GM12875 (cell line): Measurements from ENCODE around the gene HOXA4.

Source experiments
- H3K4me3 ChIP-seq: one replicate; pipeline ENCODE4 v1.5.1; 2011; ENCODE audit warnings: low read depth, low read length, control low read depth
- TF ChIP-seq, protein P1 (sequence below): IDR thresholded peaks from 2 replicates; pipeline ENCODE4 v1.5.1; 2011; ENCODE audit warnings: low read depth, mild to moderate bottlenecking, control low read depth, inconsistent platforms, low read length, moderate library complexity, borderline replicate concordance; ENCODE audit not compliant: insufficient read depth

Gene HOXA4

GRCh38 chr7:27143023-27143949, 12.7 kb upstream of the HOXA4 start, which contains the start of gene HOXA5:
TSS of gene HOXA5 (minus strand) at chr7:27143681. CDS start at chr7:27143607, 74 bp downstream.
- TF ChIP-seq, protein P1, sequence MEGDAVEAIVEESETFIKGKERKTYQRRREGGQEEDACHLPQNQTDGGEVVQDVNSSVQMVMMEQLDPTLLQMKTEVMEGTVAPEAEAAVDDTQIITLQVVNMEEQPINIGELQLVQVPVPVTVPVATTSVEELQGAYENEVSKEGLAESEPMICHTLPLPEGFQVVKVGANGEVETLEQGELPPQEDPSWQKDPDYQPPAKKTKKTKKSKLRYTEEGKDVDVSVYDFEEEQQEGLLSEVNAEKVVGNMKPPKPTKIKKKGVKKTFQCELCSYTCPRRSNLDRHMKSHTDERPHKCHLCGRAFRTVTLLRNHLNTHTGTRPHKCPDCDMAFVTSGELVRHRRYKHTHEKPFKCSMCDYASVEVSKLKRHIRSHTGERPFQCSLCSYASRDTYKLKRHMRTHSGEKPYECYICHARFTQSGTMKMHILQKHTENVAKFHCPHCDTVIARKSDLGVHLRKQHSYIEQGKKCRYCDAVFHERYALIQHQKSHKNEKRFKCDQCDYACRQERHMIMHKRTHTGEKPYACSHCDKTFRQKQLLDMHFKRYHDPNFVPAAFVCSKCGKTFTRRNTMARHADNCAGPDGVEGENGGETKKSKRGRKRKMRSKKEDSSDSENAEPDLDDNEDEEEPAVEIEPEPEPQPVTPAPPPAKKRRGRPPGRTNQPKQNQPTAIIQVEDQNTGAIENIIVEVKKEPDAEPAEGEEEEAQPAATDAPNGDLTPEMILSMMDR, result no peak
- no peak within 1 kb of the TSS for H3K4me3 ChIP-seq

- TF ChIP-seq, protein P1, result no peak
- no peak overlapping the region for H3K4me3 ChIP-seq
These were observed 12.0 kb upstream of the HOXA4 start for GRCh38 chr7:27142580-27143022.

DNA sequence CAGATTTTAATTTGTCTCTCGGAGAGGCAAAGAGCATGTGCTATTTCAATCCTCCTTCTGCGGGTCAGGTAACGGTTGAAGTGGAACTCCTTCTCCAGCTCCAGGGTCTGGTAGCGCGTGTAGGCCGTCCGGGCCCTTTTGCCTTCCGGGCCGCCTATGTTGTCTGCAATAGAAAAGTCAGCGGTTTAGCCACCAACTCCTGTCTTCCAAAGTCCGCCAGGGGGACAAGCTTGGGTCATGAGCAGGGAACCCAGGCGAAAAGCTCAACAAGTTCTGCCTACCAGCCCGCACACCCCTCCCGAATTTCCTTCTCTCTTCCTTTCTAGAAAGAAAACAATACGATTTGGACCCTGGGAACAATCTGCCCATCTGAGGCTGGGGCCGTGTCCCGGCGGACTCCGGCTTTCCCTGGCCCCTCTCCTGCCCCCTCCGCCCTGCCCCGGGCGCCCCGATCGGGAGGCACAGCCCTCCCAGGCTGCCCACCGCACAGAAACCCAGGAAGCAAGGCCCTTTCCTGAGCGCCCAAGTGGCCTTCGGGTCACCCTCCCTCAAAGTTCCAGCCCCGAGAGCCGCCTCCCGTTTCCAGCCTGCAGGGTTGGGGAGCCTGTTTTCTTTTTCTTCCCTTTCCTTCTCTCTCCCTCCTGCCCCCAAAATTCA, 11.5 kb upstream of the HOXA4 start:
- TF ChIP-seq, protein P1, result no peak
- no peak overlapping the region for H3K4me3 ChIP-seq

DNA sequence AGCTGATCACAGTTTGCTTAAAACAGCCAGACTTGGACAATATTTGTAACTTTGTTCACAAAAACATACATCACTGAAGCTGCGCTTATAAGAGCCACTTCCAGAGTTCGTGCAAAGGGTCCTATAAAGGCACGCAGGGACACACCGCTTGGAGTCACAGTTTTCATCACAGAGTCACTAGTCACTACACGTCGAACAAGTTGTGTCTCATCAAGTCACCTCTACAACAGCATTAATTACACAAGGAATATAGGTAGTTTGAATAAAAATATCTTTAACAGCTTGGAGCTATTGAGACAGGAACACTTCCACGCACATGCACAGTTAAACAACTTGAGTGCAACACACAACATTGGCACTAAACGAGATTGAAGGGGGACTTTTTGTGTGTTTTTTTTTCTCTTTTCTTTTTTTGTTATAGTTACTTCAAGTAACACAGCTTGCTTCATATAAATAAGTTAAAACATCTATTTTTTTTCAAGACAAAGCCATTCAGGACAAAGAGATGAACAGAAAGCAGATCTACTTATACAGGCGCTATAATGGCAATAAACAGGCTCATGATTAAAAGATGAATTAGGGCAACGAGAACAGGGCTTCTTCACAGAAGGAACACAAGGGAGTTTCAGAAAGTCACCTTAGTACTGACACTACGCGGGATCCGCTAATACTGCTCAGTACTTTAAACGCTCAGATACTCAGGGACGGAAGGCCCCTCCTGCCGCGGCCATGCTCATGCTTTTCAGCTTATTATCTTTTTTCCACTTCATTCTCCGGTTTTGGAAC, 10.8 kb upstream of the HOXA4 start:
- TF ChIP-seq, protein P1, result no peak
- H3K4me3 ChIP-seq, result no peak overlapping the region

- H3K4me3 ChIP-seq, result no peak overlapping the region
- TF ChIP-seq, protein P1, result no peak
These were observed 9.7 kb upstream of the HOXA4 start for GRCh38 chr7:27140126-27140857.

DNA sequence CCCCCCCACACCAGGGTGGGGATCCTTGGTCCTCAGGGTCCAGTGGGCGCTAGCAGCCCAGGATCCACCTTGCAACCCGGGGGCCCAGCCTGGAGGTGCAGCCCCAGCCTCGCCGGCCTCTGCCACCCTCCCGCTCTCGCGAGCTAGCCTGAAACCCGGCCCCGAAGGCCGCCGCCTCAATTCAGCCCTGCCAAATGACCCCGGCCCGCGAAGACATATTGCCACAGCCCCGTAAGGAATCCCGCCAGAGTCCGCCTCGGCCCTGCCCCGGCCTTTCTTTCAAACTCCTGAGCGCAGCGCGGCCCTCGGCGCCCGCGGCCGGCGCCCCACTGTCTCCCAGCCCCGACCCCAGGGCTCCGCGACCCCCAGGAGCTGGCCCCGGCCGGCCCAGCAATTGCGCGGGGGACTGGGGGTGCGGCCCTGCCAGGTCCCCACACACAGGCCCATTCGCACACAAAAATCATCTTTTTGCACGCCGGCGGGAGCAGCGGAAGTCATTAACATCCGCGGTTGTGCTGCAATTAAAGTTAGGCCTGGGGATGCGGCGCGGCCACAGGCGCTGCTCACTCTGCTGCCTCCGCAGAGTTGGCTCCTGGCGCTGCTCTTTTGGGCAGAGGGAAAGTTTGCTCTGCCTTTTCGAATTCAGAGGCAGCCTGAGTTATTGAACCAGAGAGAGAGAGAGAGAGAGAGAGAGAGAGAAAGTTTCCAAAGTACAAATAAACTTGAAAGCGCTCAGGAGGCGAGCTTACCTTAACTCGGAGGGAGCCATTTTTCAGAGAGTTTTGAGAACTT, 9.0 kb upstream of the HOXA4 start:
- no peak overlapping the region for H3K4me3 ChIP-seq
- TF ChIP-seq, protein P1, result no peak
